SJSA1 (cell line): ENCODE results near the gene NMRK1. TPM values are rescaled to one million over a fixed set of nuclear protein-coding genes. Genes with fewer than 3 reads are reported as not detected.
A peak's percentile ranks its signal among the peaks of the same experiment; 100 is the strongest.

Experiments used
- DNase-seq, 2 experiments: peaks; one replicate each; pipeline ENCODE4 v3.0.0-alpha.2; 2015 to 2020; ENCODE audit warnings: low spot score in 2 of 2, low read depth in 1 of 2
- H3K27ac ChIP-seq: fragments of 250-450 bp; sonication (Bioruptor Pico); 2 replicates; pipeline ENCODE4 v1.5.1; 2020; ENCODE audit warnings: mild to moderate bottlenecking, moderate library complexity
- H3K27me3 ChIP-seq: fragments of 250-450 bp; sonication (Bioruptor Pico); replicated peaks from 2 replicates; pipeline ENCODE4 v1.5.1; 2020; ENCODE audit warnings: mild to moderate bottlenecking, moderate library complexity
- H3K36me3 ChIP-seq: fragments of 250-450 bp; sonication (Bioruptor Pico); 2 replicates; pipeline ENCODE4 v1.5.1; 2020; ENCODE audit warnings: mild to moderate bottlenecking
- H3K4me1 ChIP-seq: fragments of 250-450 bp; sonication (Bioruptor Pico); replicated peaks from 2 replicates; pipeline ENCODE4 v1.6.1; 2021; ENCODE audit warnings: mild to moderate bottlenecking
- H3K4me3 ChIP-seq: fragments of 250-450 bp; sonication (Bioruptor Pico); 2 replicates; pipeline ENCODE4 v1.5.1; 2020; ENCODE audit warnings: mild to moderate bottlenecking
- H3K9me3 ChIP-seq: fragments of 250-450 bp; sonication (Bioruptor Pico); replicated peaks from 2 replicates; pipeline ENCODE4 v1.5.1; 2020; ENCODE audit warnings: mild to moderate bottlenecking
- total RNA-seq: library from RNA; depleted of rRNA; stranded (reverse); fragments of >200 nt; shearing (Covaris generic); gene quantifications from 2 replicates; pipeline ENCODE4 v1.2.3, GENCODE V29; 2014

The NMRK1 gene
- total RNA-seq, 1 experiment from 2014 or later: 14.1 TPM

DNA sequence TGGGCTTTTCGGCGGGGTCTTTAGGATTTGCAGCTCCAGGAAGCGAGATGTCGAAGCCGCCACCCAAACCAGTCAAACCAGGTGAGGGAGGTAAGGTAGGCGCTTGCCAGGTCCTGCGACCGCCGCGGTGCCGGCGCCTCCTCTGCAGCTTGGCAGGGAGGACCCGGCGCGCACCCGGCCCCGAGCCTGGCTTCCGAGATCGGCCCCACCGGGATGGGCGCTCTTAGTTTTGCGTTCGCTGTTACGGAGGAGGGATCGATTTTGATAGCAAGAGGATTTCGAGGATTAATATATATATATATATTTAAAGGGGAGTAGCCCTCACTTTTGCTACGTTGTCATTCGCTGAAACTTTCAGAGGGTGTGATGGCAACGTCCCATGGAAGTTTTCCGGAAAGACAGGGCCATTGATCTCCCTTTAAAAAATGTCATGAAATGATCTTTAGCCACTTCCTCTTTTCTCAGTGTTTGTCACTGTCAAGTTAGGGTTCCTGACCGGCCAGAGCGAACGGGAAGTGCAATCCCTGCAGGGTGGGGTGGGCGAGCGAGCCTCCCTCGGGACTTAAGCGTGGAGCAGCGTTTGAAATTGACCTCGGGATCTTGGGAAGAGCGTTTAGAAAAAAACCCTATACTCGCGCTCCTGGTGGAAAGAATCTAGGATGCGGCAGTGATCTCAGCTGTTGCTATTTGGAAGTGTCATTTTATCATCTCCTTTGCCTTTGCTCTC, 854 bp upstream of the NMRK1 start:
- H3K4me3 ChIP-seq: peak overlapping the region; percentile 90
- peaks cover 18% of the 10 kb centered on the region for H3K4me1 ChIP-seq
- DNase-seq: peak; percentile 48 to 53
- H3K36me3 ChIP-seq: peaks cover 6% of the 10 kb centered on the region
- no peaks in the 10 kb centered on the region for H3K27me3 ChIP-seq
- H3K27ac ChIP-seq: peak overlapping the region; percentile 67
- H3K9me3 ChIP-seq: no peaks in the 10 kb centered on the region

DNA sequence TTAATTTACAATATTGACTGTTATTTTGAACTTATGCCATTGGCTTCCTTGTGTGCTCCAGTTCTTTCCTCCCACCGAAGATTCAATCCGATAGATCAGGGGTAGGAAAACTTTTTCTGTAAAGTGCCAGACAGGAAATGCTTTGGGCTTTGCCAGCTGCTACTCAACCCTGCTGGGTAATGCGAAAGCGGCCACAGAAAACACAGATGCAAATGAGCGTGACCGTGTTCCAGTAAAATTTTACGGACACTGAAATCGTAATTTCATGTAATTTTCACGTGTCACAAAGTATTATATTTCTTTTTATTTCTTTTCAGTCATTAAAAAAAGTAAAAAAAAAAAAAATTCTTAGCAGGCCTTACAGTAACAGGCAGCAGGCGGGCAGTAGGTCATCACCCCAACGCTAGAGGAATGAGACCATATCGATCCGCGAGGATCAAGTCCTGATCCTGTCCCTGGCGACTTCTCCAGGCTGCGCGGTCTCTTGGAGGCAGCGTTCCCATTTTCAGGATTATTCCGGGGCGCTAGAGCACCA, 599 bp downstream of the NMRK1 start:
- Histone ChIP-seq H3K36me3 (peaks cover 6% of the 10 kb centered on the region), H3K9me3 (no peaks in the 10 kb centered on the region), H3K27ac (peak overlapping the region; percentile 49), H3K27me3 (no peaks in the 10 kb centered on the region), H3K4me3 (peak overlapping the region; percentile 90), H3K4me1 (peaks cover 18% of the 10 kb centered on the region)
- peak in 1 of 2 experiments; percentile 40 for DNase-seq

DNA sequence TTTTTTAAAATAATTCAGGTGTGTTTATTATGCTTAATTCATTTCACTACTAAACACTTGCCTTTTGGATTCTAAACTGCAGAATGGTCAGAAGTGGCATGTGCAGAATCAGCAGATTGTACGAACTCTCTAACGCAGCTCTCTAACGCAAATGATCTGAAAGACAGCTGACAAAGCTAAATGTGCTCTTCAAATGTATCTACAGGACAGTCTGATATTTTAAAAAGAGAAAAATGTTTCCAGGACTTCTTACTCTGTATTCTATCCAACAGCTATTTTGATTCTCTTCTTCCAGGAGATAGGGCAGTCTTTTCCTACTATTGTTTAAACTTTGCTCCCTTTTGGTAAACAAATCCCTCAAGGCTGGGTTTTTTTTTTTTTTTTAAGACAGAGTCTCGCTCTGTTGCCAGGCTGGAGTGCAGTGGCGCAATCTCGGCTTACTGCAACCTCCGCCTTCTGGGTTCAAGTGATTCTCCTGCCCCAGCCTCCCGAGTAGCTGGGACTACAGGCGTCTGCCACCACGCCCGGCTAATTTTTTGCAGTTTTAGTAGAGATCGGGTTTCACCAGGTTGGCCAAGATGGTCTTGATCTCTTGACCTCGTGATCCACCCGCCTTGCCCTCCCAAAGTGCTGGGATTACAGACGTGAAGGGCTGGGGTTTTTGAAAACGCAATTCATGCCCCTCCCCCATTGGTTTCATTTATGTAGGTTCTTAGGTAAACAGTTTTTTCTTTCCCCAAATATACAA, 1.2 kb downstream of the NMRK1 start:
- H3K27ac ChIP-seq: peak overlapping the region; percentile 49
- peak in 1 of 2 experiments; percentile 23 for DNase-seq
- peaks cover 18% of the 10 kb centered on the region for H3K4me1 ChIP-seq
- H3K9me3 ChIP-seq: no peaks in the 10 kb centered on the region
- peak overlapping the region; percentile 90 for H3K4me3 ChIP-seq
- H3K36me3 ChIP-seq: peaks cover 6% of the 10 kb centered on the region
- H3K27me3 ChIP-seq: no peaks in the 10 kb centered on the region

DNA sequence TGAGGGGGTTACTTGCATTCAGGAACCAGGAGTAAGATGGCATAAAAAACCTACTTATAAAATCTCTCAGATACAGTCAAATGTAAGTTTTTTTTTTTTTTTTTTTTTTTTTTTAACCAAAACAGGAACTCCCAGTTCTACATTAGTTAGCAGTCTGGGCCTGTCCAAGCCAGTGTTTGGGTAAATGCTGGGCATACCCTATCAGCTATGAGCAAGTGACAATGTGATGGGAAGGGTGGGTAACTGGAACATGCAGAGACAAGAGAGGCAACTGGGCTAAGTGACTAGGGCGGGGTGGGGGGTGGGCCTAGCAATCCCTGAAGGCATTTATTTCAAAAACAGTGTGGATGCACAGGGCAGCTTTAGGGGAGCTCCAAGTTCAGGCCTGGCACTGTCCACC, 2.3 kb downstream of the NMRK1 start:
- Histone ChIP-seq H3K27me3 (no peaks in the 10 kb centered on the region), H3K9me3 (no peaks in the 10 kb centered on the region), H3K4me3 (no peak overlapping the region), H3K4me1 (peaks cover 18% of the 10 kb centered on the region), H3K36me3 (peaks cover 6% of the 10 kb centered on the region), H3K27ac (no peak overlapping the region)
- no peak for DNase-seq

GRCh38 chr9:75084081-75084672, 3.8 kb downstream of the NMRK1 start:
- Histone ChIP-seq H3K4me3 (no peak overlapping the region), H3K27ac (no peak overlapping the region), H3K36me3 (peaks cover 6% of the 10 kb centered on the region), H3K4me1 (peaks cover 12% of the 10 kb centered on the region), H3K27me3 (no peaks in the 10 kb centered on the region), H3K9me3 (no peaks in the 10 kb centered on the region)
- no peak for DNase-seq

GRCh38 chr9:75083188-75083970, 4.6 kb downstream of the NMRK1 start:
- Histone ChIP-seq H3K9me3 (no peaks in the 10 kb centered on the region), H3K27me3 (no peaks in the 10 kb centered on the region), H3K4me1 (peaks cover 12% of the 10 kb centered on the region), H3K4me3 (no peak overlapping the region), H3K36me3 (peaks cover 3% of the 10 kb centered on the region), H3K27ac (no peak overlapping the region)
- DNase-seq: no peak

GRCh38 chr9:75081632-75082031, 6.3 kb downstream of the NMRK1 start:
- Histone ChIP-seq H3K4me1 (peaks cover 6% of the 10 kb centered on the region; the same call in 1 of the 2 replicates), H3K9me3 (no peaks in the 10 kb centered on the region), H3K36me3 (no peaks in the 10 kb centered on the region), H3K27ac (no peak overlapping the region), H3K27me3 (no peaks in the 10 kb centered on the region), H3K4me3 (no peak overlapping the region)
- no peak for DNase-seq

DNA sequence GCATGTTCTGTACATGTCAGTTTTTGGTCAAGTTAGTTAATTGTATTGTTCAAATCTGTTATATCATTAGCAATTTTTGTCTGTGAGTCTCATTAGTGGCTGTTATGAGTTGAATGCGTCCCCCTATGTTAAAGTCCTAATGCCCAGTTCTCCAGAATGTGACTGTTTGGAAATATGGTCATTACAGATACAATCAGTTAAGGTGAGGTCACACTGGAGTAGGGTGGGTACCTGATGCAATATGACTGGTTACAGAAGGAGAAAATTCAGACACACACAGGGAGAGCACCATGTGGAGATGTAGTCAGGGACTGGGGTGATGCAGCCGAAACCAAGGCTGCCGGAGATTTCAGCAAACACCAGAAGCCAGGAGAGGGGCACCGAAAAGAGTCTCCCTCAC, 15.1 kb downstream of the NMRK1 start:
- no peaks in the 10 kb centered on the region for H3K27me3 ChIP-seq
- no peaks in the 10 kb centered on the region for H3K36me3 ChIP-seq
- no peak for DNase-seq
- 0 out of 2 replicates have a peak, but pooled peaks cover 4% of the 10 kb centered on the region for H3K4me1 ChIP-seq
- no peak overlapping the region for H3K27ac ChIP-seq
- H3K4me3 ChIP-seq: no peak overlapping the region
- no peaks in the 10 kb centered on the region for H3K9me3 ChIP-seq

DNA sequence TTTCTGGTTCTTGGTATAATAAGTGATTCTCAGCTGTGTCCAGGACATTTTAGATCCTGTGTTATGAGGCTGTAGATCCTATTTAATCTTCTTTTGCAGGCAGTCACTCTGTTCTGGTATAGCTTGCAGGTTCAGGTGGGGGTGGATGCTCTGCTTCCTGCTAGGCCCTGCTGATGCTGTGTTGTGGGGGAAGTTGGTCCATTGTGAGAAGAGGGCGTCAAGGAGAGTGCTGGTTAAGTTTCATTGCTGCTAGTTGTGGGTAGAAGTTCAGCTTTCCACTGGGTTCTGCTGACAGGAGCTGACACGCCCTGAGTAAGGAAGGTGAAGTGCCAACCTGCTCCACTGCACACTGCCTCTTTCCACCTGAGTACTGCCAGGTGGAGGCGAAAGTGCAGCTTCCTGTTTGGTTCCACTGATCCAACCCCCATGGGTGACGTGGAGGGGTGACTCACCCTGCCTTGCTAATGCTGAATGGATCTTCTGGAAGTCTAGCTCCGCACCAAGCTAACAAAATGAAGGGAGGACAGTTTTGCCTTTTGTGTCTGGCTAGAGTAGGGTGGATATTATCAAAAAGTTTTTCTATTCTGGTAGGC, 16.3 kb downstream of the NMRK1 start:
- no peaks in the 10 kb centered on the region for H3K27me3 ChIP-seq
- no peak for DNase-seq

GRCh38 chr9:75069171-75069570, 18.8 kb downstream of the NMRK1 start:
- Histone ChIP-seq H3K4me3 (no peak overlapping the region), H3K9me3 (no peaks in the 10 kb centered on the region), H3K36me3 (no peaks in the 10 kb centered on the region), H3K4me1 (no peaks in the 10 kb centered on the region), H3K27ac (no peak overlapping the region), H3K27me3 (no peaks in the 10 kb centered on the region)
- no peak for DNase-seq

More for the DNA sequence above, 16.3 kb downstream of the NMRK1 start:
- H3K36me3 ChIP-seq: no peaks in the 10 kb centered on the region
- no peak overlapping the region for H3K4me3 ChIP-seq
- no peak overlapping the region for H3K27ac ChIP-seq
- H3K9me3 ChIP-seq: no peaks in the 10 kb centered on the region
- 0 out of 2 replicates have a peak, but pooled peaks cover 4% of the 10 kb centered on the region for H3K4me1 ChIP-seq

DNA sequence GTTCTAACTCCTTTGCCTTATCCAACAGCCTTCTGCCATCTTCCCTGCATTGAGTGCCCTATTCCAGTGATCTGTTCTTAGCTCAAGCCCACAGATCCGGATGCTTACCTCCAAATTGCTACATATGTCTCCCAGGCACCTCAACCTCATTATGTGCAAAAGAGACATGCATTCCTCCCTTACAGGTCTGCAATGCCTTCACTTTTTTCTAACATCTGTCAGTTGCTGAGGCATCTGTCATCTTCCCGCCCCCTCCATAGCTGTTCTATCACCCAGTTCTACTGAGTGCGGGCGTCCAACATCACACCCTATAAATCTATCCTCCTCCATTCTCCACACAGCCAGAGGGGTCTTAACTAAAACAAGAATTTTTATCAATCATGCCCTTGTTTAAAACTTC, 20.1 kb downstream of the NMRK1 start:
- H3K9me3 ChIP-seq: no peaks in the 10 kb centered on the region
- no peak overlapping the region for H3K27ac ChIP-seq
- no peaks in the 10 kb centered on the region for H3K36me3 ChIP-seq
- H3K4me3 ChIP-seq: no peak overlapping the region
- H3K4me1 ChIP-seq: no peaks in the 10 kb centered on the region
- no peak for DNase-seq
- no peaks in the 10 kb centered on the region for H3K27me3 ChIP-seq

GRCh38 chr9:75065510-75065909, 22.4 kb downstream of the NMRK1 start:
- no peaks in the 10 kb centered on the region for H3K27me3 ChIP-seq
- no peak overlapping the region for H3K4me3 ChIP-seq
- no peaks in the 10 kb centered on the region for H3K36me3 ChIP-seq
- H3K4me1 ChIP-seq: no peaks in the 10 kb centered on the region
- no peaks in the 10 kb centered on the region for H3K9me3 ChIP-seq
- H3K27ac ChIP-seq: no peak overlapping the region
- DNase-seq: no peak
